HG02870 (cell line): ENCODE measurements around the gene PPT2.

Source experiments
- ATAC-seq: cut with Tn5 transposase; IDR thresholded peaks from one replicate; pipeline ENCODE4 v1.9.1; 2021; ENCODE audit warnings: mild to moderate bottlenecking, moderate library complexity; ENCODE audit not compliant: unreplicated experiment

The PPT2 gene

GRCh38 chr6:32151863-32152768 is 1.8 kb upstream of the PPT2 start, which contains the start of gene PRRT1:
PRRT1 (minus strand) TSS chr6:32151939; CDS start chr6:32151827, 112 bp downstream.
- ATAC-seq: no peak

- ATAC-seq: no peak
Measured at GRCh38 chr6:32152769-32153563, 975 bp upstream of the PPT2 start.

- ATAC-seq: no peak
Measured at GRCh38 chr6:32154514-32155161, 697 bp downstream of the PPT2 start.

GRCh38 chr6:32156891-32157290 is 3.0 kb downstream of the PPT2 start:
- ATAC-seq: no peak

- ATAC-seq: no peak
Measured at GRCh38 chr6:32158052-32158451, 4.1 kb downstream of the PPT2 start.

GRCh38 chr6:32163559-32164258 is 9.8 kb downstream of the PPT2 start:
- ATAC-seq: no peak

- ATAC-seq: no peak
Measured at GRCh38 chr6:32164295-32164694, 10.4 kb downstream of the PPT2 start, which contains the start of gene EGFL8. EGFL8 (plus strand) TSS chr6:32164595; CDS start chr6:32166166, 1,571 bp downstream.

GRCh38 chr6:32166411-32167061 is 12.6 kb downstream of the PPT2 start:
- ATAC-seq: no peak

- no peak for ATAC-seq
Measured at GRCh38 chr6:32167154-32167760, 13.3 kb downstream of the PPT2 start.

- ATAC-seq: no peak
Measured at GRCh38 chr6:32167761-32168262, 13.9 kb downstream of the PPT2 start.

GRCh38 chr6:32168350-32168749 is 14.4 kb downstream of the PPT2 start:
- ATAC-seq: no peak

GRCh38 chr6:32168807-32169591 is 15.1 kb downstream of the PPT2 start:
- ATAC-seq: no peak

- ATAC-seq: no peak
Measured at GRCh38 chr6:32170294-32170693, 16.4 kb downstream of the PPT2 start.

- no peak for ATAC-seq
Measured at GRCh38 chr6:32171234-32171633, 17.3 kb downstream of the PPT2 start.

GRCh38 chr6:32173051-32173727 is 19.2 kb downstream of the PPT2 start:
- ATAC-seq: no peak

- no peak for ATAC-seq
Measured at GRCh38 chr6:32174416-32174815, 20.5 kb downstream of the PPT2 start.

- ATAC-seq: no peak
Measured at GRCh38 chr6:32175322-32175710, 21.4 kb downstream of the PPT2 start.
